Stimulated activated CD8-positive, alpha-beta memory T cell treated with anti-CD3 and anti-CD28 coated beads, Interleukin-7, amount 100 ng/mL, for 4 hours (primary cell): ENCODE measurements around the gene SLC26A5.

Experiments
- DNase-seq, 2 donors: peaks; one replicate each; pipeline ENCODE4 v3.0.0-alpha.2; 2020; ENCODE audit warnings: low read depth in 2 of 2

Gene SLC26A5

DNA sequence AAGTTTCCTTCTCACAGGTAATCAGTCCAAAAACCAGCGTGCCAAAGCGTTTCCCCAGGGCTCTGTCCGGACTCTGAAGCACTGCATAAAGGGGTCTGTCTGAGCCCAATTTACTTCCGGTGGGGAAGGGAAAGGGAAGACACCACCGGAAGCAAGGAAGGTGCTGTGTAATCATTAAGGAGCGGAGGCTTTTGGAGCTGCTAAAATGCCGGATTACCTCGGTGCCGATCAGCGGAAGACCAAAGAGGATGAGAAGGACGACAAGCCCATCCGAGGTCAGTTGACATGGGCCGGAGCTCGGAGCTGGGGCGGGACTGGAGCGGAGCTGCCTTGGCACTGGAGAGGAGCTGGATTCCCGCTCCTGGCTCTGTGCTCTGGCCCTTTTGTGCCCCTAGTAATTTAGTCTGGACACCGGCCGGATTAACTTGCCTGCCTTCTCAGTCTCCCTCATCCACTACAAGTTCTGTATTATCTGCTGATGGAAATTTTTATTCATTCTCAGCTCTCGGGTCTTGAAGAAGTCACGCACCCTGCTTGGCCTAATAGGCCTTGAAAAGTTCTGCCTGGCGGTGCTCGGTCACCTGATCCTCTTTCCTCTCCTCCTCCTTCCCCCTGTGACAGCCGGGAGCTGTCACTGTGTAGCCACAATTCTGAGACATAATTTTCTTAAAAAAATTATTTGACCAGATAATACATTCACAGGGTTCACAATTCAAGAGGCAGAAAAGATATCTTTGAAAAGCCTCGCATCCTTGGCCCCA, 98.3 kb downstream of the SLC26A5 start, which contains the start of gene PSMC2:
Gene PSMC2 (plus strand): TSS at position 137 of the 761 bp plus-strand sequence. CDS start 69 bp downstream, at position 206.
- peak; percentile 68 to 75 for DNase-seq

DNA sequence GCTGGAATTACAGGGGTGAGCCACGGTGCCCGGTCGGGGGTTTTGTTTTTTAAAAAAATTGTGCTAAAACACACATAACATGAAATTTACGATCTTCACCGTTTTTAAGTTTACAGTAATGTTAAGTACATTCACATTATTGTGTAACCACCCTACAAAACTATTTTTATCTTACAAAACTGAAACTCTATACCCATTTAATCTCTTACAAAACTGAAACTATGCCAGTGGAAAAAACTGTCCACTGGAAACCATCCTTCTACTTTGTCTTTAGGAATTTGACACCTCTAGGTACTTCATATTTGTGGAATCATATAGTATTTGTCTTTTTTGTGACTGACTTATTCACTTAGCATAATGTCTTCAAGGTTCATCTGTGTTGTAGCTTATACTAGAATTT, 99.6 kb downstream of the SLC26A5 start:
- DNase-seq: no peak

DNA sequence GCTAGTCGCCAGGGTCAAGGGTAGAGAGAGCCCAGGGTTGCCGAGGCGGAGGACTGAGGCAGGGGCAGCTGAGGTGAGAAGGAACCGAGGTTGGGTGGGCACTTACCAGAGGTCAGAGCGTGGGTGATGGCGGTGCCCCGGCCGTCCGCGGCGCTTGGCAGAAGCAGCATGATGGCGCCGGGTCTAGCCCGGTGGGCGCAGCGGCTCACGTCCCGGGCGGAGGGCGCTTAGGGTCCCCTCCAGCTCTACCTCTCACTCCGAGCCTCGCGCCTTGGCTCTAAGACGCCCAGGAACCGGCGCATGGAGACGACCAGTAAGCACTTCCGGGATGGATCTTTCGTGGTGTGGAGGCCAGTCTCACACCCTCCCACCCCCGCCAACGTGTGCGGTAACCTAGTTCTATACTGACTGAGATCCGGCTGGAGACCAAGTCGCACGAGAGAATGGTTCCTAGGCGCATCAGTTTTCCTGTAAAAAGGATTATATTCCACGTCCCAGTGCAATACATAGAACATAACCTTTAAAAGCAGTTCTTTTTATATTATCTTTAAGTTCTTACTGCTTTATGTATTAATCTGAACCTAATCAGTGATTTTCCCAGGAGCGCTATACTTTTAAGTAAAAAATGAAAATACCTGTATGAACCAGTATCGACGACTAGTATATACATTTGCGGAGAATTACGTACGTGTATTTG, 101.4 kb downstream of the SLC26A5 start, which contains the start of gene DNAJC2:
Gene DNAJC2 (minus strand): TSS at position 315 of the 697 bp plus-strand sequence. CDS start 145 bp downstream, at position 170.
- peak; percentile 79 to 81 for DNase-seq

DNA sequence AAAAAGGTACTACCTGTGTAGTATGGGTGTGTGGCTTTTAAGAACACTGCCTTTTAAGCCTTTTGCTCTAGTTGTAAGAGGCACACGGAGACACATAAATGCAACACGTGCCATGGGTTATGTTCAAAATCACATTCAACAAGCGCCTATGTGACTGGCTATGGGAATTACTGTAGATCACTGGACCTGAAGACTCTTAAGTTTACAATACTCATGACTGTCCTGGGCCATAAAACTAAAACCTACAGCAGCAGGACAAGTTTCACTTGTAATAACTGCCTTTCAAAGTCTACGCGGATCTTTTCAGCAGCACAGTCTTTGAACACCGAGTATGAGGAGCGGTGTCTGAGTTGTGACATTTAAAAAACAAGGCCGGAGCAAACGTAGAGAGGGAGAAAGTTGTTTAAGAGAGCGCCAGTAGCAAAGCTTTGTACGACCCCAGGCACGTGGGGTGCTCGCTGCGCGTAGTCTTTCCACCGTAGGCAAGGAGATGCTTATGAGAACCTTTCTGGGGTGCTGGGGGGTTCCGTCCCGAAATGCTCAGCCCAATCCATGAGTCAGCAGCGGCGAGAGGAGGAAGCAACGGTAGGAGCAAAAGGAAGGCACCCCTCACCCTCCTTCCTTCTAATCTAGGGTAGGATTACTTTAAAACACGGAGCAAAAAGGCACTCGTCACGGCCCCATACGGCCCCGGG, 102.1 kb downstream of the SLC26A5 start:
- DNase-seq: peak; percentile 24 to 35

DNA sequence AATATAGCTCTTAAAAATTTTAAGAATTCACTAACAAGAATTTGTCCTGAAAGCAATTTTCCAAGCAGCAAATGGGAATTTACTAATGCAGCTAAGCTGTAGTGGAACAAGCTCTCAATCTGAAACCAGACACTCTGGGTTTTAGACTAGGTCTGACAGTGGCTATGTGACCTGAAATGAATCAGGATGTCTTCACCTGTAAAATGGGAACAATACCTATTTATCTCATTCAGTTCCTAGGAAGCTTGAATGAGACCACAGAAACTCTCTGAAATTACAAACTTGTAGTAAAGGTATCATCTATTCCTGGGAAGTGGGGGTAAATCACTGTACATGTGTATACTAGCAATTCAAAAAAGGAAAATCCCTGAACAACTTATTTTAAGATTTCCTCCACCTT, 102.7 kb downstream of the SLC26A5 start:
- DNase-seq: no peak

DNA sequence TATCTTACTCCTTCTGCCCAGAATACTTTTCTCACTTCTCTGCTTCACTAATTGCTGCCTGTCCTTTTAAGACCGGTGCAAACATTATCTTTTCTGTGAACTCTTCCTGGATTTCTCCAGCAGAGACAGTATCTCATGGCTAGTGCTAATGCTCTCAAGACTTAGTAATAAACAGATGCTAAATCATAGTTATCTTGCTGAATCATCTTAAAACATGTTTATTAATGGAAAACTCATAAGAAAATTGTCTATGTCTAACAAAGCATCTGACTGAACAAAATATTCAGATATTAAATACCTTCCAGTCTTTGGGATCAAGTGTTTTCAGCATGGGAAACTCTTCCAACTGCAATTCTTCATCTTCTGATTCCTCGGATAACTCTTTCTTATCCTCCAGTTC, 104.5 kb downstream of the SLC26A5 start:
- no peak for DNase-seq

DNA sequence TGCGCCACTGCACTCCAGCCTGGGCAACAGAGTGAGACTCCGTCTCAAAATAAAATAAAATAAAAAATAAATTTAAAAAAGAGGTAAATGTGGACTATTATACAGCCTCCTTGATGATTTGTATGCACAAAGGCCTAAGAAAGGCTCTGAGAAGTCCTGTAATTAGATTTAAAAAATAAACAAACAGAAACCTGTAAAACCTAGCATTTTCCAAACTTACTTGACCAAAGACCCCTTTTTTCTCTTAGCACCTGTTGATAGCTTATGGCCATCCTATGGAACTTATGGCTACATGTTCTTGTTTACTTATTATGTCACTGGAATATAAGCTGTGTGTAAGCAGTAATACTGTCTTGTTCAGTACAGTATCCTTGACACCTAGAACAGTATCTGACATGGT, 107.1 kb downstream of the SLC26A5 start:
- DNase-seq: no peak

DNA sequence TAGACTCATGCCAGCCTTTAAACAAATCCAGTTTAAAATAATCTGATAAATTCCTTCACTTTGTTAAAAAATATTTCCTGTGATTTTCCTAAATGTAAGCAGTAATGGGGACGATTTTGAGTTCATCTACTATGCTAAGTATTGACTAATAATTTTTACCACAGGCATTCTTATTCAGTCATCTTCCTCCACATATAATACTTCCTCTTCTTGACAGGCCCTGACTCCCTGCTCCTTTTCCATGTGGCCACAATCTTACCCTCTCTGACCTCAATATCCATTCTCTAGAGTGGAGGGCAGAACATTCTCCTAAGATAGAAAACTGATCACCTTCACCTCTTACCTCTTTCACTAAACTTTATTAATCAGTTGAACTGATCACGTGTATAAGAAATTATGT, 109.2 kb downstream of the SLC26A5 start:
- no peak for DNase-seq

DNA sequence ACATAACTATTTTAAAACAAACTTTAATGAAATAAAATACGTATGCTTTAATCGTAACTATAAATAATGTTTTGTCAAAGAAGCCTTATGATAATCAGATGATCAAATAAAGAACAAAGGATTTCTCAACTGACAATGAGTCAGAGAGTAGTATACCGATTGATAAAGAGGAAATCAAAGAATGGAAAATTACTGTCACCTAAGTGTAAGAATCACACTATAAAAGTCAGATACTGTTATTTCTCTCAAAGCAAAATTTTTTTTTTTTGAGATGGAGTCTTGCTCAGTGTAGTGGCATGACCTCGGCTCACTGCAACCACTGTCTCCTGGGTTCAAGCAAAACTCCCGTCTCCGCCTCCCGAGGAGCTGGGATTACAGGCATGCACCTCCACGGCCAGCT, 120.3 kb downstream of the SLC26A5 start:
- no peak for DNase-seq
